CD4-positive, alpha-beta T cell treated with Interleukin-17A for 4 hours (primary cell): ENCODE results near the gene RBBP8.

Experiments used
- DNase-seq: peaks from one replicate; pipeline ENCODE4 v3.0.0-alpha.2; 2020; ENCODE audit warnings: mixed read lengths

Gene RBBP8

DNA sequence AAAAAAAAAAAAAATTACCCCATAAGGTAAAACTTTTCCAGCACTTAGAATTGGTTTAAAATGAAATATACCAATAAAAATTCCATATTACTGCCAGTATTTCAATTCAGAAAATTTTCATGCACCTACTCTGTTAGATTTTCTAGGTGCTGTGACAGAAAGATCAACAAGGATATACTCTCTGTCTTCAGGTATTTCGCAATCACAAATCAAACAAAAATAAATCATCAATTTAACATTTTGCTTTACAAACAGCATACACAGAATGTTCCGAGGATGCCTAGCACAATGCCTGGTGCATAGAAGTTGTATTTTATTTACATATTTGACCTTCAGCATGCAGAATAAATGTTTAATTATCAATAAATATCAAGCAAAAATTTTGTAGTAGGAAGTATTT lies 66.5 kb downstream of the RBBP8 start:
- DNase-seq = no peak

DNA sequence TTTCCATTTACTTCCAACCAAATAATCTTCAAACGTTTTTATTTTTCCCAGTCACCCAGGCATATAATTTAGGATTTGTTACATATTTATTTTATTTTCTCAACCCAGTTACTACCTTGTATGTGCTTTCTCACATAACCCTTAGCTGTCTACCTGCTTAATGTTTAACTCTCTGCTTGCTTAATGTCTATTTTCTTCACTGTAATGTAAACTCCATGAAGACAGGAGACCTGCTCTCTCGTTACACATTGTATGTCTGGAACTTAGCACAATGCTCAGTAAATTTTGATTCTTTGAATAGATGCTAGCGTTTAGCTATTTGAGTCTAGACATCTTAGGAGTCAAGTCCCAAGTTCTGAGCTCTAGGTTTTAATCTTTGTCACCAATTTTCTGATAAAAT lies 70.2 kb downstream of the RBBP8 start:
- DNase-seq = no peak

DNA sequence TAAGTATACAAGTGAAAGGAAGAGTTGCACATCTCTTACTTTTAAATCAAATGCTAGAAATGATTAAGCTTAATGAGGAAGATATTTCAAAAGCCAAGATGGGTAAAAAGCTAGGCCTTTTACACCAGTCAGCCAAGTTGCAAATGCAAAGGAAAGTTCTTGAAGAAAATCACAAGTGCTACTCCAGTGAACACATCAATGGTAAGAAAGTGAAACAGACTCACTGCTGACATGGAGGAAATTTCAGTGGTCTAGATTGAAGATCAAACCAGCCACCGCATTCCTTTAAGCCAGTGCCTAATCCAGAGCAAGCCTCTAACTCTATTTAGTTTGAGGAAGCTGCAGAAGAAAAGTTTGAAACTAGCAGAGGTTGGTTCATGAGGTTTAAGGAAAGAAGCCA lies 79.1 kb downstream of the RBBP8 start:
- no peak for DNase-seq

DNA sequence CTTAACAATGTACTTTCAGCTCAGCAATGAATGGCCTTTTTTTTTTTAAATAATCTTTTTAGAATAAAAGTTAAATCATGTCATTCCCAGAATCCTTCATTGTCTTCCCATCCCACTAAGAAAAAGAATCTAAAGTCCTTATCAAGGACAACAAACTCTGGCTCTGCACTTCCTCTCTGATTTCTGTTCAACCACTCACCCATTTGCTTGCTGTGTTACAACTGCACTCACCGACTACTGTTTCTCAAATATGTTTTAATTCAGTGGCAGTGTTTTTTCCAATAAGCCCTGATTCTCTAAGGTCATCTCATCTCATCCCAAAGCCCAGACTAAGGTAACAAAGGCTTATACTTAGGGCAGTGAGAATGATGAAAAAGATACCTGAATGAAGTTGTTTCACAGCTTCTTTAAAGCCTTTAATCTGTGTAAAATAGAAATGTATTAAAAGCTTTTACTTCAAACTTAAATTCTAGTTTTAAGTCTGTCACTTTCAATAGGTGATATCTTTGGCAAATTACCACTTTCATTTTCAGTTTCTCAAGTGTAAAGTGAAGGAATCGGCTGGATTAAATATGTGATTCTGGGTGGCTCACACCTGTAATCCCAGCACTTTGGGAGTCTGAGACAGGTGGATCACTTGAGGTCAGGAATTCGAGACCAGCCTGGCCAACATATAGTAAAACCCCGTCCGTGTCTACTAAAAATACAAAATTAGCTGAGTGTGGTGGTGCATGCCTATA lies 87.6 kb downstream of the RBBP8 start:
- DNase-seq = no peak

DNA sequence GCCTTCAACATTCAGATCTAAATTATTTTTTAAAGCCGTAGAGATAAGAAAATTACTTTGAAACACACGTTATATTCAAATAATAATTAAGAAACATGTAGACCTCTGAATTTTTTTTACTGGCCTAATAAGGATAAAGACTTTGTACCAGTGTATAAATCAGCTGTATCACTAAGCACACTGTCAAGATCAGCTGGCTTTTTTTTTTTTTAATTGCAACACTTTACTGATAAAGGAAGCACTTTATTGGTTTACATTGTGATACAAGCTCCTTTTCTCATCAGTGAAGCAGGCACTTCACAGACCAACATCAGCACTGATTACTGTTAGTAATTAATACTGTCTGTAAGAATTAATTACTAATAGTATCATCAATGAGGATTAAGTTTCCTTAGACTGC lies 88.5 kb downstream of the RBBP8 start:
- DNase-seq = no peak

DNA sequence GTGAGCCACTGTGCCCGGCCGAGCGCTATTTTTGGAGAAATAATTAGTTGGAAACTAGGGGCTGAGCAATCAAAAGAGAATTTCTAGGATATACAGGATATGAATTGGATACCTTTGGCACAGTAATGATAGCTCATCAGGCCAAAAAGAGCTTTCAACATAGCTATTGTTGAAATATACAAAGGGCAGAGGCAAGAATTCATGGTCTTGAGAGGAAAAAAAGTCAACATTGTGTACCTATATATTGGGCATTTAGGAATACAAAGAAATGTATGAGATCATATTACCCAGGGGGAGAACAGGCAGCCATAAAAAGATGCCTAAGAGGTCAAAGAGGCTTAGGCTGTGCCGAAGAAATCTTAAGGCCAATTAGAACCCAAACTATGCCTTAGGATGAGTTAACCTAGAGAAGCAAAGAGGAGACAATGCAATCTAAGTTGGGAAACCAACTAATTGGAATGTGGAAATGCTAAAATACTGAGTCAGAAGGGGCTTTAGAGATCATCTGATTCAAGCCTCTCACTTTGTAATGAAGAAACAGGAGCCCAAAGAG lies 99.0 kb downstream of the RBBP8 start:
- no peak for DNase-seq

DNA sequence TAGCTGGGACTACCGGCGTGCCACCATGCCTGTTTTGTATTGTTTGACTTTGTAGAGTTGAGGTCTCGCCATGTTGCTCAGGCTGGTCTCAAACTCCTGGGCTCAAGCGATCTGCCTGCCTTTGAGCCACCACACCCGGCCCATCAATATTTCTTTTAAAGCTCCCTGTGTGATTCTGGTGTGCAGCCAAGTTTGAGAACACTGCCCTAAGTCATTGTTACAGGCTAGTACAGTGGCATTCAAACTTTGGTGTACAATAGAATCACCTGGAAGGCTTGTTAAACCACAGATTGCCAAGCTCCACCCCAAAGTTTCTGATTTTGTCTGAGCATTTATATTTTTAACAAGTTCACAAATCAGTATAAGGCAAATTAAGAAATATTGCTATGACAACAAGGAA lies 99.9 kb downstream of the RBBP8 start:
- DNase-seq = no peak

DNA sequence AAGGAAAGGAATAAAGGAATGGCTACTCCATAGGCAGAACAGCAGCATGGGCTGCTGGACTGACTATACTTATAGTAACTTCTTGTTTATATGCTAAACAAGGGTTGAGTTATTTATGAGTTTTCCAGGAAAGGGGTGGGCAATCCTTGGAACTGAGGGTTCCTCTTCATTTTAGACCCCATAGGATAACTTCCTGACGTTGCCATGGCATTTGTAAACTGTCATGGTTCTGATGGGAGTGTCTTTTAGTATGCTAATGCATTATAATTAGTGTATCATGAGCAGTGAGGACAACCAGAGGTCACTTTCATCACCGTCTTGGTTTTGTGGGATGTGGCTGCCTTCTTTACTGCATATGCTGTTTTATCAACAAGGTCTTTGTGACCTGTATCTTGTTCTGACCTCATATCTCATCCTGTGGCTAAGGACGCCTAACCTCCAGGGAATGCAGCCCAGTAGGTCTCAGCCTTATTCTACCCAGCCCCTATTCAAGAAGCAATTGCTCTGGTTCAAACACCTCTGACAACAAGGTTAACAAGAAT lies 103.6 kb downstream of the RBBP8 start:
- DNase-seq = no peak

DNA sequence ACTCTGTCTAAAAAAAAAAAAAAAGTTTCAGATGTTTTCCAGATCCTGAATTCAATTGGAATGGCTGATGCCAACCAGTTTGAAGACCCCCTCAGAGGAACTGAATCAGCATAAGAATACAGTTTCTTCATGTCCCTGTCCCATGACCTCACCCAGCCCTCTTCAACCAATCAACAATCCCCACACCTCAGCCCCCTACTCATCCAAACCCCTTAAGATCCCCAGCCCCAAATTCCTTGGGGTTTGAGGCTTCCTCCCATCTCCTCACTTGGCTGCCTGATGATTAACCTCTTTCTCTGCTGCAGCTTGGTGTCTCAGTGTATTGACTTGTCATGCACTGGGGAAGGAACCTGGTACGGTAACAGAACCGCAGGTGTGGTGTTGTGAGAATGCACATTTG lies 104.5 kb downstream of the RBBP8 start:
- DNase-seq = no peak

DNA sequence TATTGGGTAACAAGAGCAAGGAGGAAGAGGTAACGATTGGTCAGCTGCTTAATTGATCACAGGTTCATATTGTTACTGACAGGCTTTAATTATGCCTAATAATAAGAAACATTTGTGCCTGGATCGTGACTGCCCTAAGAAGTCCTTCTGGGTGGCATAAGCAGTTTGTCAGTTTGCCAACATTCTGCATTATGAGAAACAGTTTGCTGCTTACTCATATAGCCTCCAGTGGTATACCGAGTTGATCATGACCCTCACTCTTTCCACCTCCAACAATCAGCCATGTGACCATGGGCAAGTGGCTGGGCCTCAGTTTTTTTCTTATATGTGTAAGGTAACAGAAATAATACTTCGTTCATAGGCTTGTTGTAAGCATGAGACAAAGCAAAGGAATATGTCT lies 105.6 kb downstream of the RBBP8 start:
- DNase-seq = no peak

DNA sequence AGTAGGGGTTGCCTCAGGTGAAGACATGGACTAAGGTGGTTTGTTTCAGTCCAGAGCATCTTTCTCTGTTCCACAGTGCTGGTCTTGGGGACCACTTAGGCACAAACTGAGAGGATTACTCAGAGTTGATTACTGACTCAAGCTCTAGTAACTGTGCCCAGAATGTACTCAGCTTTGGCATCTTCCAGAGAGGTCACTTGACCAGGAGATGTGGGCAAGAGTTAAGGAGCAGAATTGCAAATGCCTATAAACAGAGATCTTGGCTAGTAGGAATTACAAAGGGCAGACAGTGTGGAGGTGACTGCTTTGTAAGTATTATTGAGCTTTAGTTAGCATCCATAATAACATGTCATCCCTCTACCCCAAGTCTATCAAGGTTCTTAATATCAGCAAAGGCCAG lies 109.0 kb downstream of the RBBP8 start:
- DNase-seq = no peak

DNA sequence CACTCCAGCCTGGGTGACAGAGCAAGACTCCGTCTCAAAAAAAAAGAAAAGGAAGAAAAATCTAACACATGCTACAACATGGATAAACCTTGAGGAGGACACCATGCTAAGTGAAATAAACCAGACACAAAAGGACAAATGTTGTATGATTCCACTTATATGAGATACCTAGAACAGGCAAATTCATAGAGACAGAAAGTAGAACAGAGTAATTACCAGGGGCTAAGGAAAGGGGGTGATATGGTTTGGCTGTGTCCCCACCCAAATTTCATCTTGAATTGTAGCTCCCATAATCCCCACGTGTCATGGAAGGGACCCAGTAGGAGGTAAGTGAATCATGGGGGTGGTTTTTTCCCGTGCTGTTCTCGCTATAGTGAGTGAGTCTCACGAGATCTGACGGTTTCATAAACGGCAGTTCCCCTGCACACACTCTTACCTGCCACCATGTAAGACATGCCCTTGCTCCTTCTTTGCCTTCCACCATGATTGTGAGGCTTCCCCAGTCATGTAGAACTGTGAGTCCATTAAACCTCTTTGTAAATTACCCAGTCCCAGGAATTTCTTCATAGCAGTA lies 110.8 kb downstream of the RBBP8 start:
- DNase-seq = no peak

DNA sequence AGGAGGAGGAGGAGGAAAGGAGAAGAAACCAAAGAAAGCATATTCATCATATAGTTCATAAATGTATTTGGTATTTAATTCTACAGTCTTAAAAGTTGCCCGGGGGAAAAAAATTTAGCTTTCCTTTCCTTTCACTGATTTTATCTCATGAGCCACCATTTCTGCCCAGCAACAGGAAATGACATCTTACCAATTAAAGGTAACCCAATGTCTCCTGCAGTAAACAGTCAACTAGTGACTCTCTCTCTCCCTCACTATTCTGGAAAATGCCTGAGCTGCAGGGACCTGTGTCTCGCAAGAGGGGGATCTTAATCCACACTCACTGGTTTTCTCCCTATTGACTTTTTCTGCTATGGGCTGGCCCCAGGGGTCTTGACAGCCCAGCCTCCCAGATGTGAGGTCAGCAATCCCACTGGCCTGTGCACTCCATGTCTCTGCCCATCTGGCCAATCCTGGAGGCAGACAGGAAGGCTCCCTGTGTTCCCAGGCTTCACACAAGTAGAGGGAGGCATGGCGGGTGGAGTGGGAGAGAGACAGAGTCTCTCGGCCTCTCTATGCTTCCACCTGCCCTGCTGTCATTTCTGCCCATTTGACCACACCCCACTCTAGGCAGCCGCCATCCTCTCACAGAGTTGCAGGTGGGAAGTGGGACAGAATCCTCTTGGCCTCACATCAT lies 116.7 kb downstream of the RBBP8 start:
- peak; percentile 19 for DNase-seq

DNA sequence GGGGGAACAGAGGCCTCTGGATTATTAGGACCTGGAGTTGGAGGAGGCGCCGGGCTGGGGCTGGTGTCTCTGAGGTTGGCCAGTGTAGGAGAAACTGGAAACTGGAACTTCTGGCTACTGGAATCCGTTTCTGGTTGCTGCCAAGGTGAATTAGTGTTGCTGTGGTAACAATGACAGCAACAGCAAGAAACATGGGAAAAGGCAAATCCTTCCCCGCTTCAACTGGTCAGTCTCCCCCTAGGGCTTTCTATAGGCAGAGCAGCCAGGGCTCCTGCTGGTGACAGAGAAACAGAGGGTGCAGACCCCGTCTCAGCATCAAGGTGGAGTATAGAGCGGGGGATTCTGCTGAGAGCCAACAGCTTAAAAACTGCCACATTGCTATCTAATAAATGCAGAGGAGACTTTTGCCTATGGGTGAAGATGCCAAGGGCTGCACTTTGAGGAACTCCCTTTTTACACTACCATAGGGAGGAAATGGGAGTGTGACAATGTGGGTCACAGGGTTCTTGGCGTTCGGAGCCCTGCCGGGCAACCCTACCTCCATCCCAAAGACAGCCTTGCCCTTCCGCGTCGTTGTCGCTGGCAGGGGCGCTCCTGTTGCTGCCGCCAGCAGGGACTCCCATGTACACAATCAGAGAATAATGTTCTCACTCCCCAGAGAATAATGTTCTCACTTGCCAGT lies 120.8 kb downstream of the RBBP8 start:
- no peak for DNase-seq

DNA sequence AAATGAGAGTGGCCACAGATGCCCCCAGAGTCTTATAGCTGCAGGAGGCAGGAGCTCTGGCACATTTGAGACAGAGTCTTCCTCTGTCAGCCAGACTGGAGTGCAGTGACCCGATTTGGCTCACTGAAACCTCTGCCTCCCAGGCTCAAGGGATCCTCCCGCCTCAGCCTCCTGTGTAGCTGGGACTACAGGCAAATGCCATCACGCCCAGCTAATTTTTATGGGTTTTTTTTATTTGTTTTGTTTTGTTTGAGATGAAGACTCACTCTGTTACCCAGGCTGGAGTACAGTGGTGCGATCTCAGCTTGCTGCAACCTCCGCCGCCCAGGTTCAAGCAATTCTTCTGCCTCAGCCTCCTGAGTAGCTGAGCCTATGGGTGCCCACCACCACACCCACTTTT lies 121.4 kb downstream of the RBBP8 start:
- no peak for DNase-seq

DNA sequence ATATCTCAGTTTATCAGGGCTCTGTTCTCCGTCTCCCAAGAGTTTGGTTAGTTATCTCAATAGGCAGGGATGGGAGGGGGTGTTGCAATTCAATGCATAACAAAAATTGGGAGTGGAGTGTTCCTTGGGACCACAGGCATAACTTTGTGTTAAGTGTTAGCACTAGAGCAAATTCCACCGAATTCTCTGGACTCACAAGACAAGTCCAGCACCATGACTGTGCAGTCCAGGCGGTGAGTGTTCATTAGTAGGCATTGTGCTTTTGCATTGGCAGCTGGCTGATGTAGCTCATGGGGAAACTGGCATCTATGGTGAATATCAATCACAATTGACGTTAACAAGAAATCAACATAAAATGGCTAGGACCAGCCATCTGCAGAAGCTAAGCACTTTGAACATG lies 123.2 kb downstream of the RBBP8 start:
- DNase-seq = no peak

DNA sequence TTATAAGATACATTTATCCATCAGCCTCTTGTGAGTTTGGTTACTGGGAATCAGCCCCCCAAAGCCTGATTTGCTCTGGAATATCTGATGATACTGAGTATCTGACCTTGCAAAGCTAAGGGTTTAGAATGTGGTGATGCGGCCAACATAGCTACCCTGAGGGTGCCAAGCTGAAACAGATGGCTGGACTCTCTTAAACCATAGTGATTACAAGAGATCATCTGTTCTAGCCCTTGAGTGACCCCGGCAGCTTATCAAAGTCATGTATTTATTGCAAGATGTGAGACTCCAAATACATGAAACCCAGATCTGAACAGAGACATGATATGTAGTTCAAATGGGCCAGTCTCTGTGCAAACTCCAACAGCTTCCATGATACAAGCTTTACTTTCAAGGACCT lies 124.0 kb downstream of the RBBP8 start:
- no peak for DNase-seq

DNA sequence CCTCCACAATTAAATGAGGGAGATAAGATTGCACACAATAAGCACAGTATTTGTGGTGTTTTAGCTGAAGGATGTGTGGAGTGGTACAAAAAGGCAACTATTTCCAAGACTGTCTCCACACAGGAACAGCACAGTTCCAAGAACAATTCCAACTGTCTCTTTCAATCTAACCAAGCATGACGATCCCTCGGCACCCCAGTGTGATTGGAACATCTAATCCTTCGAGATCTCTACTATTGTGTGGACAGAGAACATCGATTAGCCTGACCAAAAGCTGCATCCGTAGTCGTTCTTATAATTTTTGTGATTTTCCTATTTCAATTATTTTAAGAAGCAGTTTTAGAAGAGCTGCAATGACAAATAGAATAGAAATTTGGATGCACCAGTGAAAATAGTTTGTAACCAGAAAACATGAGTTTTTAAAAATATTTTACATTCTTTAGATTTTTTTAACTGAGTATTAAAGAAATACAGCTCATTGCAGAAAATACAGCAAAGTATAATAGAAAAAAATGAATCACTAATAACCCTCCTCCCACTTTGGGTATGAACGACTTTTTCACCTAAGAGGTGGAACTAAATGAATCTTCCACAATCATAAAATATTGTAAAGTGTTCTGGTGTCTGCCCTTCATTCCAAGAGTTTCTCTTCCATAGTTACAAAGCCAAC lies 125.8 kb downstream of the RBBP8 start:
- no peak for DNase-seq

DNA sequence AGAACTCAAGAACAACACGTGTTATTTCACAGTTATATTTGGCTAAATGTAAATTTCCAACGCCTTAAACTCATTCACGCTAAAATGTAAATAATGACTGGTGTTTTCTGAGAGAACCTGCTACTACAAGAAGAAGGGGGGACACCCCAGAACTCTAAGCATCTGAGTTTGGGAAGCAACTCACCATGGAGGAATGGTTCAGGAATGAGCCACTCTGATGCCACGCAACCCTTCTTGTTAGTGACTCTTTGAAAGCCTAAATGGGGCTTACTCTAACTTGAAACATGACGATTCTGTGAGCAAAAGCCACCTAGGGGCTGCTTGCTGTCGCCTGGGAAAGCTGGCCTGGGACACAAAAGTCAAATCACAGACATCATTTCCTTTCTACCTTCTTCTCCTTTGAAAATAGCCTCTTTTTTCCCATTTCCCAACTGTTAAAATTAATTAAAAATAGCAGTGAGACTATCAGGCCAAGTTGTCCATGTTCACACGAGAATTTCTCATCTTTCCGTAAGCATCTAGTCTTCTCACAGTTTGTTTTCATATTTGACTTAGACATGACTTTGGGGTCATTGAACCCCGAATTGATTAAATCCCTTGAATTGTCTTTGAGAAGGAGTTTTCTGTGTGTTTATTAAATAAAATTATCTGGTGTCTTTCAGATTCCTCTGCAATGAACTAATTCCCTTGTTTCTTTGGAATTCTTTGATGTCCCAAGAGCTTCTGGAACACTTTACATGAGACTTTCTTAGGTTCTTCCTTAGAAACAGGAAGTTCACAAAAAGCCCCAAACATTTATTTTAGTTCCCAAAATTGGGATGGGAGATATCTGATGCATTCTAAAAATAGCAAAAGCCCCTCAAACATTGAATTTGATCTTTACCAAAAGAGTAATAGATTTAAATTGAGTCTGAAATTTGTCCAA lies 126.7 kb downstream of the RBBP8 start:
- DNase-seq = no peak

DNA sequence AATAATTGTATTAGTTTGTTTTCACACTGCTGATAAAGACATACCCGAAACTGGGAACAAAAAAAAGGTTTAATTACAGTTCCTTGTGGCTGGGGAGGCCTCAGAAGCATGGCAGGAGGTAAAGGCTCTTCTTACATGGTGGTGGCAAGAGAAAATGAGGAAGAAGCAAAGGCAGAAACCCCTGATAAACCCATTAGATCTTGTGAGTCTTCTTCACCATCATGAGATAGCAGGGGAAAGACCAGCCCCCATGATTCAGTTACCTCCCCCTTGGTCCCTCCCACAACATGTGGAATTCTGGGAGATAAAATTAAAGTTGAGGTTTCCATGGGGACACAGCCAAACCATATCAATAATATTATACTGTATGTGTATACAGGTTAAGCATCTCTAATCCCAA lies 128.9 kb downstream of the RBBP8 start:
- no peak for DNase-seq

DNA sequence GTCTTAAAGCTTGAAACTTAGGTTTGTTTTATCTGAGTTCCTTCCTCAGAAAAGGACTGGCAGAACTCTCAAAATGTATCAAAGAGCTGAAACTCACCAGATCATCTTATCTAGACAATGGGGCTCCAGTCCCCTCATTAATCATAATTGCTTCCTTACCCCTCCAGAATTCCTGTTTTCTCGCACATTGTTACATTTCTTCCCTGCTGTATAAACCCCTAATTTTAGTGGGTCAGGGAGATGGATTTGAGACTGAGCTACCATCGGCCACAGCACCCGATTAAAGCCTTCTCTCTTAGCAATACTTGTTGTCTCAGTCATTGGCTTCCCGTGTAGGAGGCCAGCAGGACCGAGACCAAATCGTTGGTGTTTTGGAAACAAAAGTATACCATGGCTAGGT lies 130.4 kb downstream of the RBBP8 start:
- DNase-seq = no peak
